PC-3 (cell line): ENCODE results near the gene CORO6.

Experiments
- CTCF ChIP-seq: fragments of 300-600 bp; sonication (generic); conservative IDR thresholded peaks from 2 replicates; pipeline ENCODE4 v1.5.1; 2017; ENCODE audit warnings: antibody characterized with exemption, low read depth, mild to moderate bottlenecking, low read length
- EZH2 ChIP-seq: fragments of 300-600 bp; sonication (generic); IDR thresholded peaks from one replicate; pipeline ENCODE4 v1.6.1; 2017; ENCODE audit warnings: antibody characterized with exemption, mild to moderate bottlenecking, low read length; ENCODE audit not compliant: unreplicated experiment

- TF ChIP-seq CTCF, result no peak
- no peak for TF ChIP-seq EZH2
Measured at GRCh38 chr17:29595943-29596774, 26.6 kb downstream of the CORO6 start.
